ENCODE data around the gene MAMDC2.

GRCh38 chr9:70093944-70094343 lies 50.3 kb downstream of the MAMDC2 start:
- TF ChIP-seq MAX (IDR thresholded peaks at IDR 0.05) (no peak), GABPA (IDR thresholded peaks at IDR 0.05; ENCODE audit: borderline replicate concordance, insufficient read depth, low read length) (no peak), SP1 (IDR thresholded peaks at IDR 0.05; ENCODE audit: low read depth, low read length) (no peak), KDM4A (IDR thresholded peaks at IDR 0.05; ENCODE audit: low read depth, low read length, severe bottlenecking) (no peak), GTF2F1 (IDR thresholded peaks at IDR 0.05; ENCODE audit: borderline replicate concordance, low read depth, low read length) (no peak), ZNF274 (IDR thresholded peaks at IDR 0.05; ENCODE audit: borderline replicate concordance, extremely low read depth, low read length) (no peak), CBX5 (IDR thresholded peaks at IDR 0.05; ENCODE audit: low read depth, low read length) (no peak), TAF7 (optimal IDR thresholded peaks at IDR 0.05; ENCODE audit: borderline replicate concordance, low read depth, low read length) (no peak)
- TF ChIP-seq, protein P1, sequence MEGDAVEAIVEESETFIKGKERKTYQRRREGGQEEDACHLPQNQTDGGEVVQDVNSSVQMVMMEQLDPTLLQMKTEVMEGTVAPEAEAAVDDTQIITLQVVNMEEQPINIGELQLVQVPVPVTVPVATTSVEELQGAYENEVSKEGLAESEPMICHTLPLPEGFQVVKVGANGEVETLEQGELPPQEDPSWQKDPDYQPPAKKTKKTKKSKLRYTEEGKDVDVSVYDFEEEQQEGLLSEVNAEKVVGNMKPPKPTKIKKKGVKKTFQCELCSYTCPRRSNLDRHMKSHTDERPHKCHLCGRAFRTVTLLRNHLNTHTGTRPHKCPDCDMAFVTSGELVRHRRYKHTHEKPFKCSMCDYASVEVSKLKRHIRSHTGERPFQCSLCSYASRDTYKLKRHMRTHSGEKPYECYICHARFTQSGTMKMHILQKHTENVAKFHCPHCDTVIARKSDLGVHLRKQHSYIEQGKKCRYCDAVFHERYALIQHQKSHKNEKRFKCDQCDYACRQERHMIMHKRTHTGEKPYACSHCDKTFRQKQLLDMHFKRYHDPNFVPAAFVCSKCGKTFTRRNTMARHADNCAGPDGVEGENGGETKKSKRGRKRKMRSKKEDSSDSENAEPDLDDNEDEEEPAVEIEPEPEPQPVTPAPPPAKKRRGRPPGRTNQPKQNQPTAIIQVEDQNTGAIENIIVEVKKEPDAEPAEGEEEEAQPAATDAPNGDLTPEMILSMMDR (IDR thresholded peaks at IDR 0.05; ENCODE audit: control extremely low read depth in 1 of 3, insufficient read depth in 1 of 3, low read depth in 1 of 3, low read length in 3 of 3) = no peak
- TF ChIP-seq, protein P2, sequence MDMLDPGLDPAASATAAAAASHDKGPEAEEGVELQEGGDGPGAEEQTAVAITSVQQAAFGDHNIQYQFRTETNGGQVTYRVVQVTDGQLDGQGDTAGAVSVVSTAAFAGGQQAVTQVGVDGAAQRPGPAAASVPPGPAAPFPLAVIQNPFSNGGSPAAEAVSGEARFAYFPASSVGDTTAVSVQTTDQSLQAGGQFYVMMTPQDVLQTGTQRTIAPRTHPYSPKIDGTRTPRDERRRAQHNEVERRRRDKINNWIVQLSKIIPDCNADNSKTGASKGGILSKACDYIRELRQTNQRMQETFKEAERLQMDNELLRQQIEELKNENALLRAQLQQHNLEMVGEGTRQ (IDR thresholded peaks at IDR 0.05; ENCODE audit: low read length) = no peak

Measured in H1 (cell line).